HG02610 (cell line): ENCODE data around the gene LTA.
A peak's percentile ranks its signal among the peaks of the same experiment; 100 is the strongest.
"Not testable (repeated sequence)": the region's sequence is repeated elsewhere in the genome, so short reads cannot be mapped to it uniquely, and the experiment has no call there.

ENCODE experiments used
- ATAC-seq: cut with Tn5 transposase; IDR thresholded peaks from one replicate; pipeline ENCODE4 v1.9.1; 2021; ENCODE audit warnings: mild to moderate bottlenecking, moderate library complexity; ENCODE audit not compliant: unreplicated experiment

The LTA gene

DNA sequence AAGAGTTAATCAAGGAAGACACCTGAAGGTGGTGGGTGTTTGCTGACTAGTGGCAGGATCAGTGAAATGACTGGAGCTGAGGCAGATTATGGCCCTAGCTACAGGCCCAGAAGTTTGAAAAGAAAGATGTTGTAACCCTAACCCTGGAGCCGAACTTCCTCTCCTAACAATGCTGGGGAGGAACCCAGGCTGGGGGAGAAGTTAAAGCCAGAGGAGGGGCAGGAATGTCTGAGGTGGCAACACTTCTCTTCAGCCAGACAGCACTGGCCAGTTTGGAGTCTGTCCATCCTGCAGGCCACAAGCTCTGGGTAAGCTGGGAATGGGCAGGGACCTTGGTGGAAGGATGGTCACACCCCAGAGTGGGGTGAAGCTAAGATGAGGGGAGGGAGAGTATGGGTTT, 13.9 kb downstream of the LTA start, which contains the start of gene LST1:
Gene LST1 (plus strand): TSS at position 270 of the 400 bp plus-strand sequence. CDS start 1,023 bp downstream, outside the sequence.
- no peak for ATAC-seq

DNA sequence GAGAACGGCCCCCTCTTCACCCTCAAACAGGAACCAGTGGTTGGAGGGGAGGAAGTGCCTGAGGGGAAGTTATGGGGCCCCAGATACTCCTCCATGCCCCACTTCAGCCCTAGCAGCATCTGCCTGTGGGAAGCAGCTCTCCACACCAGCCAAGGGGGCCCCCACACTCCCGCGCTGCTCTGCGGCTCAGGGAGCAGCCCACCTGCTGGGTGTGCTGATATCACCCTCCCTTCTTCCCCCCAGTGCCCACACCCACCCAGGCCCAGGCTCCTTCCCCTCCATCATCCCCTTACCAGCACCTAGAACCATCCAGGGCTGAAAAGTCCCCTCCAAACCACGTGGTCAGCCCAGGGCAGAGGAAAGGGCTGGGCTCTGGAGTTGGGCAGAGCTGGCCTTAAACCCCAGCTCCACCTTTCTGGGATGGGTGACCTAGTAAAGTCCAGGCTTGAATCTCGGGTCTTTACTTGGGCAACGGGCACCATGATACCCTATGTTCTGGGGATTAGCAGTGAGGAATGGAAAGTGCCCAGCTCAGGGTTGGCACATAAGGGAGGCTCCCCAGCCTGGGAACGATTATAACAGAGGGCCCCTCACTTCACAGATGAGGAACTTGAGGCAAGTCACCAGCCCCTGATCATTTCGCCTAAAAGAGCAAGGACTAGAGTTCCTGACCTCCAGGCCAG, 14.7 kb downstream of the LTA start:
- ATAC-seq: peak; percentile 34

GRCh38 chr6:31587791-31588777, 16.0 kb downstream of the LTA start:
- no peak for ATAC-seq

DNA sequence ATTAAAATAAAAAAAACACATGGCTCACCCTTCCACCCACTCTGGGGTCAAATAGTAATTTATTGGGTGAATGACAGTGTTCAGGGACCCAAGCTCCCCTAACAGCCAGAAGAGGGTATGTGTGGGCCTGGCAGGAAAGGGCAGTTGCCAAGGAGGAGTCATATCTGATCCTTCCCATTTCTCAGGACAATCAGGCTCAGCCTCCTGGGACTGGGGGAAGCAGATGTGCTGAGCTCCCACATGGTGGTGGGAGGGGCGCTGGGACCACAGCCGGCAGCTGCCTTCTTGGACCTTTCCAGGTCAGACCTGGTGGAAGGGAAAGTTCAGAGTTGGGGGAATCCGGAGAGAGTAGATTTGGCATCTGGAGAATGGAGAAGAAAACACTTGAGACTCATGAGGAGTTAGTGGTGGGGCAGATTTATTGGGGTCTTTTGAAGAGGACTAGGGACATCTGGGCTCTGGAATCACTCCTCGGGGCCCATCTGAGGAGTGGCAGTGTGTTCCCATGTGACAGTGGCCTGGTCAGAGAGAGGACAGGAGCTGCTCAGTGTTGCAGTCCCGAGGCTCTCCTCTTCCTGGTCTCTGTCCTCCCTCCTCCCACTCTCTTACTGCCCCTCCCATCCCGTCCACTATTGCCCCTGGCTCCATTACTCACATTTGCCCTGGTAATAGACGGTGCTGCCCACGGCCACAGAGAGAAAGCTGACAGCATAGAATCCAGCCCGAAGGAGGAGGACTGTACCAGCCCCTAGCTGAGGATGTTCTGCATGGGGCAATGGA, 17.0 kb downstream of the LTA start:
- no peak for ATAC-seq

GRCh38 chr6:31590691-31591090, 18.6 kb downstream of the LTA start:
- not testable (repeated sequence) for ATAC-seq

GRCh38 chr6:31592396-31592771, 20.3 kb downstream of the LTA start:
- no peak for ATAC-seq

DNA sequence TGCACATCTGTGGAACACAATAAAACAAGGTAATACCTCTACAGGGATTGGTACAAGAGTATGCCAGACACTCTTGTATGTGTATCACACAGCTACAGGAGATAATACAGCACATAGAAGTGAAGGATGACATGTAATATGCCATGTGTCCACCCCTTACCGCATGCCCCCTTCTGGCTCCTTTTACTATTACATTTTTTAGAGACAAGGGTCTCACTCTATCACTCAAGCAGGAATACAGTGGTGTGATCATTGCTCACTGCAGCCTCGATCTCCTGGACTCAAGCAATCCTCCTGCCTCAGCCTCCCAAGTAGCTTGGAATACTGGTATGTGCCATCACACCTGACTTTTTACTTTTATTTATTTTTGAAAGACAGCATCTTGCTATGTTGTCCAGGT, 24.9 kb downstream of the LTA start:
- ATAC-seq: no peak

- ATAC-seq: no peak
Measured at GRCh38 chr6:31607317-31607716, 35.2 kb downstream of the LTA start.

GRCh38 chr6:31609519-31610406, 37.7 kb downstream of the LTA start:
- no peak for ATAC-seq

DNA sequence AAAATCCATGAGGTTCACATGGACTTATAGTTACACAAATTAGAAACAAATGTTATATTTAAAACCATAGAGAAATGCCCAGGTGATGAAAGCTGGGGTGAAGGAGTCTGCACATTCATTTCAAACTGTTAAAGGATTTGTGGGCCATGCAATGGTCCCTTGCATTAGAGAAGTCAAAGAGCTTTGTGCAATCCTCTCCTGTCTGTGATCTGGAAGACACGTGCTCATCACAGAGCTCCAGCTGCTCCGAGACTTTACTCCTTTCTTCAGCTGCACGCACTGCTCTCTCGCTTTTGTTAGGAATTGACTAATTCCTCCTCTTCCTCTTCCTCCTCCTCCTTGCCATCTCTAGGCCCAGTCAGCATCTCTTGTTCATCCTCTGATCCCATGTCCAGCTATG, 38.9 kb downstream of the LTA start:
- no peak for ATAC-seq

GRCh38 chr6:31614075-31614619, 42.1 kb downstream of the LTA start:
- no peak for ATAC-seq

DNA sequence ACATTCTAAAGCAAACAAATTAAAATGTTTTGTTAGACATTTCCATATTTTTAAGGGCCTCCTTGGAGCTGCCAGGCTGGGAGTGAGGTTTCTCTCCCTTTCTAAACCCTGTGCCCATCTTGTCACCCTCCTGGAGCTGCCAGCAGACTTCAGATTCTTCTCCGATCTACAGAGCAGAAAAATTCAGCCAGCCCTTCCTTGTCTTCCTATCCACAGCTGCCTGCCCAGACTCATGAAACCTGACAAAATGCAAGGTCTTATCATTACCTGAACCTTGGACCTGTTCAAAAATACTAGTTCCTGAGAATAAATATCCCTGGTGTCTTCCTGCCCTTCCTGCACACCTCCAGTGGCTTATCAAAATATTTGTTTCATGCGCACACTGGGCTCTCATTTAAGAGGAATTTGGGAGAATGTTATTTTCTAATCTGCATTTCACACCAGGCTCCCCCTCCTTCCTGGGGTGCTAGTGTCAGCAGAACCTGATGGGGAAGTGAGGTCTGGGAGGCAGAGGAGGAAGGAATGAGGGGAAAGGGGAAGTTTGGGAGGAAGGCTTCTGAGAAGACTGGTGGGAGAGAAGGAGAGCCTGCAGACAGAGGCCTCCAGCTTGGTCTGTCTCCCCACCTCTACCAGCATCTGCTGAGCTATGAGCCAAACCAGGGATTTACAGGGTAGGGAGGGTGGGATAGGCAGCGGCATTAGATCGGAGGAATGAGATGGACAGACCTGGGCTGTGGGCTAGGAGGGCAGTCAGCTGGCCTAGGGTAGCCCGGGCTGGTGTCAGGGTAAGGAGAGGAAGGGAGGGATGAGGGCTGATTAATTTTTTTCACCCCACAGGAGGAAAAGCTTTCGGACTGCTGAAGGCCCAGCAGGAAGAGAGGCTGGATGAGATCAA, 42.8 kb downstream of the LTA start, which contains the start of gene AIF1:
Gene AIF1 (plus strand): TSS at position 551 of the 895 bp plus-strand sequence. CDS start 96 bp downstream, at position 647.
- ATAC-seq: no peak

GRCh38 chr6:31615748-31616147, 43.7 kb downstream of the LTA start:
- no peak for ATAC-seq

DNA sequence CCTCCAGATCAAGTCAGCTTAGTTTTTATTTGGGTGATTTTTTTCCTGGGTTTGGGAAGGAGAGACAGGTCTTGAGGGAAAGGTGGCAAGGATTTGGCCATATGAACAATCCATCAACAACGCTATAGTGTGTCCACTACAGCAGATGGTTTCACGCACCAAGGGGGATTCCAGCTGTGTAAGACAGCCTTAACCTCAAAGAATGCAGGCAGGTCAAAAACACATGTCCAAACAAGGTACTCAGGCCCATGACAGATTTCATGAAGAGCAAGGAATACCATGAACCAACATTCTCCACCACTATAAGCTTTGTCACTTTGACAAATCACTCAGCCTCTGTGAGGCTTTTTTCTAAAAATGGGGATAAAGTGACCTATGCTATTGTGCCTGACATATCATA, 44.9 kb downstream of the LTA start:
- ATAC-seq: no peak

- ATAC-seq: peak; percentile 81
Measured at GRCh38 chr6:31619805-31620585, 47.9 kb downstream of the LTA start.

DNA sequence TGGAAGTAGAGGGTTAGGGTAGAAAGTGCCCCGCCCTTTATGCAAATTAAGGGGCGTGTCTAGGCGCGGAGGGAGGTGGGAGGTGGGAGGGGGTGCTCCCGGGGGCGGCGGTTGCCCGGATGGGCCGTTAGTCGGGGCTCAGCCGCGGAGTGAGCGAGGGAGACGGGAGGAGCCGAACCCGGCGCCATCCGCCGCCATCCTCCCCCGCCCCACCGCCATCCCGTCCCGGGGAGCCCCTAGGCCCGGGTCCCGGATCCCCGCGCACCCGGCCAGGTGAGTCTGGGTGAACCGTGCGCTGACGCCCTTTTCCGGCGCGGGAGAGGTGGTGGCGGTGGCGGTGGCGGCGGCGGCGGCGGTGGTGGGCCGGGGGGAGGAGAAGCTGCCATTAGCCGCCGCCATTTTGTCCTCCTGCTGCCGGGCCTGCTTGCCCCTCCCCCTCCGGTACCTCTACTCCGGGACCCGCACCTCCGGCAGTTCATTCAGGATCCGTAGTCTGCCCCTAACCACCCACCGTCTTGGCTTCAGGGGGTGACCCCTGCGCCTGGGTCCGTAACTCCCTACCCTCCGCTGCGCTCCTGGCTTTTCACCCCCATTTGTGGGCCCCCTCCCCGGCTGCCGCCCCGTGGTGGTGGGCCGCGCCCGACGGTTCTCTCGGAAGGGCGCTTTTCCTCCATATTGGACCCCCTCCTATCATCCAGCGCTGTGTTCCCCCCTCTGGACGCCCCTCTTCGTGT, 48.7 kb downstream of the LTA start, which contains the start of gene PRRC2A:
Gene PRRC2A (plus strand): TSS at position 130 of the 734 bp plus-strand sequence. CDS start 2,075 bp downstream, outside the sequence.
- peak; percentile 50 for ATAC-seq

GRCh38 chr6:31621320-31621939, 49.3 kb downstream of the LTA start:
- no peak for ATAC-seq
